HEK293T (cell line): Measurements from ENCODE around the gene PERM1.
"Not testable (repeated sequence)": the region's sequence is repeated elsewhere in the genome, so short reads cannot be mapped to it uniquely, and the experiment has no call there.

Source experiments
- ARNT ChIP-seq: fragments of 450-650 bp; IDR thresholded peaks from 2 replicates; pipeline ENCODE4 v1.6.1; 2017; ENCODE audit warnings: mild to moderate bottlenecking
- CTBP1 ChIP-seq: fragments of 450-650 bp; IDR thresholded peaks from 2 replicates; pipeline ENCODE4 v1.6.1; 2016; ENCODE audit warnings: borderline replicate concordance
- ELF4 ChIP-seq: fragments of 450-650 bp; IDR thresholded peaks from 2 replicates; pipeline ENCODE4 v1.6.1; 2017; ENCODE audit warnings: antibody characterized with exemption
- FOXA1 ChIP-seq: fragments of 450-650 bp; IDR thresholded peaks from 2 replicates; pipeline ENCODE4 v1.6.1; 2016; ENCODE audit warnings: mild to moderate bottlenecking
- FOXK2 ChIP-seq: fragments of 450-650 bp; IDR thresholded peaks from 2 replicates; pipeline ENCODE4 v1.6.1; 2016; ENCODE audit warnings: mild to moderate bottlenecking
- FOXM1 ChIP-seq: fragments of 450-650 bp; IDR thresholded peaks from 2 replicates; pipeline ENCODE4 v1.6.1; 2017; ENCODE audit warnings: mild to moderate bottlenecking, borderline replicate concordance
- HDGF ChIP-seq: fragments of 450-650 bp; IDR thresholded peaks from 2 replicates; pipeline ENCODE4 v1.6.1; 2017; ENCODE audit warnings: antibody characterized with exemption, borderline replicate concordance
- LEF1 ChIP-seq: fragments of 450-650 bp; IDR thresholded peaks from 2 replicates; pipeline ENCODE4 v1.6.1; 2017; ENCODE audit warnings: mild to moderate bottlenecking, borderline replicate concordance
- NFRKB ChIP-seq: fragments of 450-650 bp; IDR thresholded peaks from 2 replicates; pipeline ENCODE4 v1.6.1; 2016; ENCODE audit warnings: mild to moderate bottlenecking, moderate library complexity
- SP1 ChIP-seq: fragments of 450-650 bp; IDR thresholded peaks from 2 replicates; pipeline ENCODE4 v1.6.1; 2017
- TARDBP ChIP-seq: fragments of 450-650 bp; IDR thresholded peaks from 2 replicates; pipeline ENCODE4 v1.6.1; 2016
- ZNF384 ChIP-seq: fragments of 450-650 bp; IDR thresholded peaks from 2 replicates; pipeline ENCODE4 v1.6.1; 2016
- TF ChIP-seq, protein P1 (sequence below): fragments of 450-650 bp; IDR thresholded peaks from 2 replicates; pipeline ENCODE4 v1.6.1; 2016

DNA sequence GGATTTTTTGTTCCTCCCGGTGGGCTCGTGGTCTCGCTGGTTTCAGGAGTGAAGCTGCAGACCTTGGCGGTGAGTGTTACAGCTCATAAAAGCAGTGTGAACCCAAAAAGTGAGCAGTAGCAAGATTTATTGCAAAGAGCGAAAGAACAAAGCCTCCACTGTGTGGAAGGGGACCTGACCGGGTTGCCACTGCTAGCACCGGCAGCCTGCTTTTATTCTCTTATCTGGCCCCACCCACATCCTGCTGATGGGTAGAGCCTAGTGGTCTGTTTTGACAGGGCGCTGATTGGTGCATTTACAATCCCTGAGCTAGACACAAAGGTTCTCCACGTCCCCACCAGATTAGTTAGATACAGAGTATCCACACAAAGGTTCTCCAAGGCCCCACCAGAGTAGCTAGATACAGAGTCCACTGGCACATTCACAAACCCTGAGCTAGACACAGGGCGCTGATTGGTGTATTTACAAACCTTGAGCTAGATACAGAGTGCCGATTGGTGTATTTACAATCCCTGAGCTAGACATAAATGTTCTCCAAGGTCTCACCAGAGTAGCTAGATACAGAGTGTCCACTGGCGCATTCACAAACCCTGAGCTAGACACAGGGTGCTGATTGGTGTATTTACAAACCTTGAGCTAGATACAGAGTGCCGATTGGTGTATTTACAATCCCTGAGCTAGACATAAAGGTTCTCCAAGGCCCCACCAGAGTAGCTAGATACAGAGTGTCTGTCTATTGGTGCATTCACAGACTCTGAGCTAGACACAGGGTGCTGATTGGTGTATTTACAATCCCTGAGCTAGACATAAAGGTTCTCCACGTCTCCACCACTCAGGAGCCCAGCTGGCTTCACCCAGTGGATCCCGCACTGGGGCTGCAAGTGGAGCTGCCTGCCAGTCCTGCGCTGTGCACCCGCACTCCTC lies 35.8 kb upstream of the PERM1 start:
- TF ChIP-seq NFRKB, FOXM1, FOXA1, TARDBP, ELF4, ZNF384, HDGF, SP1, ARNT, FOXK2, LEF1, CTBP1: not testable (repeated sequence)
- TF ChIP-seq, protein P1, sequence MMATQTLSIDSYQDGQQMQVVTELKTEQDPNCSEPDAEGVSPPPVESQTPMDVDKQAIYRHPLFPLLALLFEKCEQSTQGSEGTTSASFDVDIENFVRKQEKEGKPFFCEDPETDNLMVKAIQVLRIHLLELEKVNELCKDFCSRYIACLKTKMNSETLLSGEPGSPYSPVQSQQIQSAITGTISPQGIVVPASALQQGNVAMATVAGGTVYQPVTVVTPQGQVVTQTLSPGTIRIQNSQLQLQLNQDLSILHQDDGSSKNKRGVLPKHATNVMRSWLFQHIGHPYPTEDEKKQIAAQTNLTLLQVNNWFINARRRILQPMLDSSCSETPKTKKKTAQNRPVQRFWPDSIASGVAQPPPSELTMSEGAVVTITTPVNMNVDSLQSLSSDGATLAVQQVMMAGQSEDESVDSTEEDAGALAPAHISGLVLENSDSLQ, result not testable (repeated sequence)
